Coronary artery (tissue), 2 donors: ENCODE measurements around the gene MSH3.
"Not testable (repeated sequence)": the region's sequence is repeated elsewhere in the genome, so short reads cannot be mapped to it uniquely, and the experiment has no call there.

ENCODE experiments used
- DNase-seq: peaks from one replicate; pipeline ENCODE4 v3.0.0-alpha.2; 2017; ENCODE audit warnings: low spot score
- H3K27ac ChIP-seq, 2 donors: fragments of 200-600 bp; sonication (generic); one replicate each; pipeline ENCODE4 v1.5.1; 2016 to 2019
- H3K4me3 ChIP-seq: fragments of 200-600 bp; sonication (generic); 2 replicates; pipeline ENCODE4 v1.5.1; 2016; ENCODE audit warnings: mild to moderate bottlenecking, moderate library complexity
- TF ChIP-seq, protein P1 (sequence below): fragments of 200-600 bp; sonication (generic); IDR thresholded peaks from one replicate; pipeline ENCODE4 v1.5.1; 2019; ENCODE audit warnings: antibody characterized with exemption

Gene MSH3

DNA sequence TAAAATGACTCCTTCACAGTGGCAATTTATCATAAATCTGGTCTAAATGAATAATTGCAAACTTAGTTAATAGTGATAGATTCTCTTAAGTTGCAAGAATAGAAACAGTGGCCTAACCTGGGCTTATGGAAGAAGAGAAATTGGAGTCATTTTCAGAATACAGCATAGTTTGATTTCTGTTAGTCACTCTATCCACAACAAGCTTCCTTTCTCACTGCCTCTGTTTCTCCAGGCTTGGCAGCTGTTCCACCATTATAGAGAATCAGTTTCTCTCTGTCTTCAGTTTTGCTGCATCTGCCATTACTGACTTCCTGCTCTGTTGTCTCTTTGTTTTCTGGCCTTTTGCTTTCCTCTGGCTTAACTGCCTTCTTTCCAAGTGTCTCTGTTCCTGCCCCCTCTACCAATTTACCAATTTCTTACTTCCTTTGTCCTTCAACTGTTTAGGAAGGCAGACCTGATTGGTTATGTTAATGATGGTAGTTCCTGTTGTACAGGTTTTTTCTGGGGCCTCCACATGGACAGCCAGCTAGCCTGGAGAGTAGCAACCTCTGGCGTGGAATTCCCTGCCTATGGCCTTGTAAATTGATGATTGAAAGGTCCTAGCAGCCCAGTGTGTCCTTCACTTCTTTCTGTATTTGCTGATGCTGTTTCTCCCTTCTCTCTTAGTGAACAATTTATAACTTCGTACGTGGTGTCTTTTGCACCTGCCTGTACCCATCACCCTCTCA, 229.8 kb downstream of the MSH3 start:
- TF ChIP-seq, protein P1, sequence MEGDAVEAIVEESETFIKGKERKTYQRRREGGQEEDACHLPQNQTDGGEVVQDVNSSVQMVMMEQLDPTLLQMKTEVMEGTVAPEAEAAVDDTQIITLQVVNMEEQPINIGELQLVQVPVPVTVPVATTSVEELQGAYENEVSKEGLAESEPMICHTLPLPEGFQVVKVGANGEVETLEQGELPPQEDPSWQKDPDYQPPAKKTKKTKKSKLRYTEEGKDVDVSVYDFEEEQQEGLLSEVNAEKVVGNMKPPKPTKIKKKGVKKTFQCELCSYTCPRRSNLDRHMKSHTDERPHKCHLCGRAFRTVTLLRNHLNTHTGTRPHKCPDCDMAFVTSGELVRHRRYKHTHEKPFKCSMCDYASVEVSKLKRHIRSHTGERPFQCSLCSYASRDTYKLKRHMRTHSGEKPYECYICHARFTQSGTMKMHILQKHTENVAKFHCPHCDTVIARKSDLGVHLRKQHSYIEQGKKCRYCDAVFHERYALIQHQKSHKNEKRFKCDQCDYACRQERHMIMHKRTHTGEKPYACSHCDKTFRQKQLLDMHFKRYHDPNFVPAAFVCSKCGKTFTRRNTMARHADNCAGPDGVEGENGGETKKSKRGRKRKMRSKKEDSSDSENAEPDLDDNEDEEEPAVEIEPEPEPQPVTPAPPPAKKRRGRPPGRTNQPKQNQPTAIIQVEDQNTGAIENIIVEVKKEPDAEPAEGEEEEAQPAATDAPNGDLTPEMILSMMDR, result no peak
- no peak overlapping the region for H3K27ac ChIP-seq
- no peak for DNase-seq

DNA sequence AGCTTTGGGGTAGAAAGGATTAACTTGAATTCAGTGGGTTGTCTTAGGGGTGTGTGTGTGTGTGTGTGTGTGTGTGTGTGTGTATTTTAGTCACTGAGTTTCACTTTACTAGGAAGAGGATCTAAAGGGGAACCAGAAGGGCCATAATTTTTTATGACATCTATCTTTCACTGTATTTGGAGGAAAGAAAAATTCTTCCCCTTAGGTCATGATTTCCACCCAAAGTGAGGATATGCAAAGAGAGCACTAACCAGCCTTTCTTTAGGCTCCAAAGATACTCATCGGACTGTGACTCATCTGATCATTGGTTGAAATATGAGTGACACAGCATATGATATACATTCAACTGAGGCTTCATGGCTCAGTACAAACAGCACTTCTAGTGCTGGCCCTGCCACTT, 230.5 kb downstream of the MSH3 start:
- TF ChIP-seq, protein P1, result no peak

More for the DNA sequence above, 229.8 kb downstream of the MSH3 start:
- H3K4me3 ChIP-seq, result no peak overlapping the region

DNA sequence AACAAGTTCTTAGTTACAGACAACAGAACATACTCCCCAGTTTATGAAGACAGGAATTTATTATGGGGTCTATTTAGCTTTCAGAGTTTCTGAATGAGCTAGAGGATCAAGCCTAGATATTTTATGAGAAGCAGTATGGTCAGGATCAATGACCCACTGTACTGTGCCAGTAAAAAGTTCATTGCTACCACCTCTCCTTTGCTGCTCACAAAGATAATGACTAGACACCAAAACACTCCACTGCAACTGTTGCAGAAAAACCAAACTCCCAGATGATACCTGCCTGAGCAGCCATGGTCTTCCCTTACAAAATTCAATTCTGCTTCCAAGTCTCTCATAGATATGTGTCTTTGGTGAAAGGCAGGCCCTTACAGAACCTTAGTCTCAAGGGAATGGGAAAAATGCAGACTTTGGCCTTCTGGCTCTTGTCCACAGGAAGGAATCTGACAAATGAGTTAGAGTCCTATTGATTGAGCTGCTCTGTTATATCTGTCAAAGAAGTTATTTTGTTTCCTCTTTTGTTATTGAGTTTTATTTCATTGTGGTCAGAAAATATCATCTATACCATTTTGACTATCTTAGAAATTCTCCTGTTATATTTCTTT, 231.0 kb downstream of the MSH3 start:
- no peak for DNase-seq
- TF ChIP-seq, protein P1, result no peak
- no peak overlapping the region for H3K27ac ChIP-seq
- no peak overlapping the region for H3K4me3 ChIP-seq

More for the DNA sequence above, 230.5 kb downstream of the MSH3 start:
- no peak overlapping the region for H3K27ac ChIP-seq
- no peak overlapping the region for H3K4me3 ChIP-seq
- DNase-seq, result no peak

DNA sequence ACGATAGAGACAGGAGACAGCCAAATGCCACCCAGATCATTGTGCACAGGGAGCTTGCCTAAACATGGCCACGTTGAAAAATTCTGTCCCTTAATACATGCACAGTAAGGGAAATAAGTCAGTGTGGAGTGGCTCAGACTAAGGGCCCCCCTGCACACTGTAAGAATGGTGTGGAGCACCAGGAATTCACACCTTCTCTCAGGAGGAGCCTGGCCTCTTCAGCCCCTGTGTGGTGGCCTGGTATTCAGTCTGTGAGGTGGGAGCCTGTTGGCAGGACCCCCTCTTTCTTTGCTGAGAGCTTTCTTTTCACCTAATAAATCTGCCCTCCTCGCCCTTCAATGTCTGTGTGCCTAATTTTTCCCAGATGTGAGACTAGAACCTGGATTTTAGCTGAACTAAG, 239.6 kb downstream of the MSH3 start:
- no peak overlapping the region for H3K4me3 ChIP-seq
- no peak overlapping the region for H3K27ac ChIP-seq
- no peak for DNase-seq
- TF ChIP-seq, protein P1, result no peak

DNA sequence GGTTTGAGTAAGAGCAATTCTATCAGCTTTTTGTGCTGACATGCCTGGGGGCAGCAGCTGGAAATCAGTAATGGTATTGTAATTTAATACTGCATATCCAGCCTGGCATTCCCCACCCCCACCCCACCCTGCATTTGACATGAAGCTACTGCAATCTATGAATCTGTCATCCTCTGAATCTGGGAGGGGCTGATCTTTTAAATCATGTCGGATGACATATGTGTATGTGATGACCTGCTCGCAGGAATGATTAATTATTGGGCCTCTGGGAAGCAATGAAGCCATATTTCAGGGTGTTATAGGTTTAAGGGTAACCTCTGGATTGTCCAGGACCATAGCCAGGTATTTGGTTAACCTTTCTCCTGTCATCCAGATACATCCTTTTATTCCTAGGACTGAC, 241.1 kb downstream of the MSH3 start:
- Histone ChIP-seq H3K4me3 (no peak overlapping the region), H3K27ac (no peak overlapping the region)
- TF ChIP-seq, protein P1, result no peak
- DNase-seq, result no peak

DNA sequence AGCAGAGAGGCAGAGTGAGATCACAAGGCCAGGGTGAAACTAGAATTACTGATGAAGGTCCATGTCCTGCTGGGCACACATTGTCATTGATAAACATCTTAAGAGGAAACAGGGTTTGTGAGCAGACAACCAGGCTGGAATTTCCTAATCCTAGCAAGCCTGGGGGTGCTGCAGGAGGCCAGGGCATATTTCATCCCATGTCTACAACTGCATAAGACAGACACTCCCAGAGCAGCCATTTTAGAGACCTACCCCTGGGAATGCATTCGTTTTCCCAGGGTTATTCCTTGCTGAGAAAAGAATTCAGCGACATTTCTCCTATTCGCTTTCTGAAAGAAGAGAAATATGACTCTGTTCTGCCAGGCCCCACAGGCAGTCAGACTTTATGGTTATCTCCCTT, 248.2 kb downstream of the MSH3 start:
- not testable (repeated sequence) for H3K4me3 ChIP-seq, H3K27ac ChIP-seq, DNase-seq

DNA sequence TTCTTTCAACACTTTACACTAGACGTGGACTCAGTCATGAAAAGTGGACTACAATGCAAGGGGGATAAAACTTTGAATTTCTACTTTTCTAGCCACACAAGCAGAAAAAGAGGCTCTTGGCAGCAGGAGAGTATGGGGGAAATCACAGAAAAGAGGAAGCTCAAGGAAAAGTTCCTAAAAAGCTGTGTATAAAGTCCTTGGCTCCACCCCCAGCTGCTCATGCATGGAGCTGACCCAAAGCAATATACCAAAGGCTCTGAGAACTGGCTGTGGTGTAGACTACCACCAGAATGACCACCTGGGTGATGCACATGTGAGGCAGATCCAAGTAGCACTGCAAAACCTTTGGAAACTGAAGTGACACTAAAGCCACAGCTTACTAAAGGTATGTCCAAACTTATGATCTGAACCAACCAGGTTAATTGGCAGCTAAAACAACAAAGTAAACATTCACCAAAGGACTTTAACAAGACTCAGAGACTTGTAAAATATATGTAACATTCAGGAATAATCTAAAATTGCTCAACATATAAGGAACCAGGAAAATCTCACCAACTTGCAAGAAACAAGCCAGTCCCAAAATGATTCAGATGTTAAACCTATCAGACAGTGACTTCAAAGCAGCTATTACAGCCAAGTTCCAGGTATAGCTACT, 250.2 kb downstream of the MSH3 start:
- TF ChIP-seq, protein P1, result no peak
- H3K27ac ChIP-seq, result no peak overlapping the region
- no peak for DNase-seq
- no peak overlapping the region for H3K4me3 ChIP-seq
